Kidney glomerular epithelial cell (primary cell): ENCODE data around the gene PPP3CA.
"Not testable (repeated sequence)": the region's sequence is repeated elsewhere in the genome, so short reads cannot be mapped to it uniquely, and the experiment has no call there.

Experiments
- DNase-seq: peaks from one replicate; lab custom pipeline; 2025; lab: John Stamatoyannopoulos, UW

PPP3CA gene

DNA sequence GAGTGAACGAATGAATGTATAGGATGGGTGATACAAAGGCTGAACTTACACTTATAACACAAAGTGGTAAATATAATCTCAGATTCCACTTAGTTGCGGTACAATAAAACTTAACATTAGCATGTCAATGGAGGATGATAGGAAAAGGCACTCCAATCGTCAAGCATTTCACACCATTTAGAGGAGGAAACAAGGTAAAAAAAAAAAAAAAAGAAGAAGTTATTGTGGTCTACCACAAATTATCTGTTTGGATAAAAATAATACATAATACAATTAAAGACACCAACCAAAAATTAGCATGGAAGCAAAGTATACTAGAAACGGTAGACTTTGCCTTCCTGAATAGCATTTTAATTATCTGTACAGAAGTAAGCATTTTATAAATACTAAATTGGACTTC is 205.5 kb downstream of the PPP3CA start:
- DNase-seq = no peak

DNA sequence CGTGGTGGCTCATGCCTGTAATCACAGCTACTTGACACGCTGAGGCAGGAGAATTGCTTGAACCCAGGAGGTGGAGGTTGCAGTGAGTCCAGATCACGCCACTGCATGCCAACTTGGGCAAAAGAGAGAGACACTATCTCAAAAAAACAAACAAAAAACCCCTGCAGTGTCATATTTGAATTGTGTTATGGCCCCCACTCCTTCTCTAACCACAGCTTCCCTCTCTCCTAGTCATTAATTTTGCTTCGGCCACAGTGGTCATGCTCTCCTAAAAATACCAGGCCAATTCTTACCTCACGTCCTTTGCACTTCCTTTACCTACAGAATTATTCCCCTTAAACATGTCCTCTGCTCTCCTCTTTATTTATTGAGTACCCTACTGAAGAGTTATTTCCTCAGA is 206.1 kb downstream of the PPP3CA start:
- DNase-seq = no peak

DNA sequence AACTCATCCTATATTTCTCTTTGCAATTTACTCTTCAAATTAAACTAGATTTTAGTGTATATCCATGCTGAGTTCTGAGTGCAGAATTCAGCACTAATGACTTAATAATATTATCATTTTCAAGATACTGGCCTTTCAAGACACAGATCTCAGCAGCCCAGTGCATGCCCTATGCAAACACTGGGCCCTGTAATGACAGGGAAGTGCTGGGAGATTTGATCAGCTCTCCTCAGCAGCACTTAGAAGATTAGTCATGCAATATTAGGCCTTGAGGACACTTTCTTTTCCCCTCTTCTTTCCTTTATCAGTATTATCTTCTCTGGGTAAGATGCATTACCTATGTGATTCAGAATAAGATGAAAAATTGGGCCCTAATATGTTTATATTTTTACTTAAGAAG is 207.1 kb downstream of the PPP3CA start:
- DNase-seq = no peak

DNA sequence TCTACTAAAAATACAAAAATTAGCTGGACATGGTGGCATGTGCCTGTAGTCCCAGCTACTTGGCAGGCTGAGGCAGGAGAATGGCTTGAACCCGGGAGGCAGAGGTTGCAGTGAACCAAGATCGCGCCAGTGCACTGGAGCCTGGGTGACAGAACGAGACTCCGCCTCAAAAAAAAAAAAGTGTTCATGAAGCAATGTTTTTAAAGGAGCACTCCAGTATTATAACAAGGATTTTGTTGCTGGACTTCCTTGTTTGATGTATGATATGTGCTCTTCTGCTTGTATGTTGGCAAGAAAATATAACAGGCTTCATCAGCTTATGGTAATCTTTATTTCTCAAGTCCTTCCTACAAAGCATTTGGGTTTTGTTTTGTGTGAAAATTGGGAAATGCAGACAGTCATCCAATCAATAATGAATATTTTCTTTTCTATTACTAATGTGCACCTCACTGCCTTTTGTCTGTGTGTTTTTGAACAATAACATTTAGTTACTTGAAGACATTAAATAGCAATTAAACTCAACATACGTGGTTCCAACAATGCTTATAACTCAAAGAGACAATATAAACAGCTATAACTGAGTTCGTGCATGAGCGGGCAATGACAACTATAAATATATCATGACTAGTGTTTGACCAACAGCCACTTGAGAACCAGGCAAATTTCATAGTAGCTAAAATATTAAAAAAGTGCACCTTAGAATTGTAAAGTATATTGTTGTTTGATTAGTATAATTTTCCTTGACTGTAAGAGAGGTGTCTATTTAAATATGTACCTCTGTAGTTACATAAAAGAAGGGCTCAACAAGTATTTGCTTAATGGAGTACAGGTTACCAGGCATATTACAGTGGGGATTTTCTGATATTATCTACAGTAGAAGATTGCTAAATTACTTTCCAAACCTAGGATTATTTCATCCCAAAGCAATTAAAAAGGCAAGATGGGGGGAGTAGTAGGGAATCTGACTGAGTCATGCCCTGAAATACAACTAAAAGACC is 210.7 kb downstream of the PPP3CA start:
- DNase-seq = no peak

DNA sequence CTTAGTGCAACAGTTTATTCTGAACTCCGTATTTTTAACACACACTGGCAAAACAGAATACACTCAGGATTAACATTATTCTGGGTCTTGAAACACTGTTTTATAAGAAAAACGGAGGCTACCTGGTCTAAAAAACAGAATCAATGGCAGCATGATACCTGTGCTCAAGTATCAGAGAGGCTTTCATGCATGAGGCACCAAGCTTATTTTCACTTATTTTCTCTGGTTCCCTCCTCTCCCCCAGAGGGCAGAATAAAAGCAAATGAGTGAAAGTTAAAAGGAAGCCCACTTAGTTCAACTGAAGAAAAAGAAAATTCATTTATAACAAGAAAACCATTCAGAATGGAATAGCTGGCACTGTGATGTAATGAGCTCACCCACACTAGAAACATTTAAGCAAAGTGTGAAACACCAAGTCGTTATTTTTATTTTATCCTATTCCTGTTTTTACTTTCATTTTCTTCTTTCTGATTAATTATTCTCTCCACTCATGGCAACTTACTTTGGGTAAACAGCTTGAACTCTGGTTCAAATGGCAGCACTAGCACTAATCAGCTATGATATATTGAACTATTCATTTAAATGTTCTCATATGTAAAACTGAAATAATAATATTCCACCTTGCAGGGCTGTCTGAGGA is 211.8 kb downstream of the PPP3CA start:
- DNase-seq = no peak

DNA sequence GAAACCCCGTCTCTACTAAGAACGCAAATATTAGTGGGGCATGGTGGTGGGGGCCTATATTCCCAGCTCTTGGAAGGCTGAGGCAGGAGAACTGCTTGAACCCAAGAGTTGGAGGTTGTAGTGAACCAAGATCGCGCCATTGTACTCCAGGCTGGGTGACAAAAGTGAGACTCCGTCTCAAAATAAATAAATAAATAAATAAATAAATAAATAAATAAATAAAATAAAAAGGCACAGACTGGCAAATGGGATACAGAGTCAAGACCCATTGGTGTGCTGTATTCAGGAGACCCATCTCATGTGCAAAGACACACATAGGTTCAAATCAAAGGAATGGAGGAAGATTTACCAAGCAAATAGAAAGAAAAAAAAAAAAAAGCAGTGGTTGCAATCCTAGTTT is 216.3 kb downstream of the PPP3CA start:
- not testable (repeated sequence) for DNase-seq

DNA sequence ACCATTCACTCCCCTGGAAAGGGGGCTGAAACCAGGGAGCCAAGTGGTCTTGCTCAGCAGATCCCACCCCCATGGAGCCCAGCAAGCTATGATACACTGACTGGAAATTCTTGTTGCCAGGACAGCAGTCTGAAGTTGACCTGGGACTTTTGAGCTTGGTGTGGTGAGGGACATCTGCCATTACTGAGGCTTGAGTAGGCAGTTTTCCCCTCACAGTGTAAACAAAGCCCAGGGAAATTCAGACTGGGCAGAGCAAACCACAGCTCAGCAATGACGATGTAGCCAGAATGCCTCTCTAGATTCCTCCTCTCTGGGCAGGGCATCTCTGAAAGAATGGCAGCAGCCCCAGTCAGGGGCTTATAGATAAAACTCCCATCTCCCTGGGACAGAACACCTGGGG is 218.4 kb downstream of the PPP3CA start:
- not testable (repeated sequence) for DNase-seq

DNA sequence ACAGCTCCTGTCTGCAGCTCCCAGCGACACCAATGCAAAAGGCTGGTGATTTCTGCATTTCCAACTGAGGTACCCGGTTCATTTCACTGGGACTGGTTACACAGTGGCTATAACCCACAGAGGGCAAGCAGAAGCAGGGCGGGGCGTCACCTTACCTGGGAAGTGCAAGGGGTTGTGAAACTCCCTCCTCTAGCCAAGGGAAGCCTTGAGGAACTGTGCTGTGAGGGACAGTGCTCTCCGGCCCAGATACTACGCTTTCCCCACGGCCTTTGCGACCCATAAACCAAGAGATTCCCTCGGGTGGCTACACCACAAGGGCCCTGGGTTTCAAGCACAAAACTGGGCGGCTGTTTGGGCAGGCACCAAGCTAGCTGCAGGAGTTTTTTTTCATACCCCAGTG is 218.9 kb downstream of the PPP3CA start:
- no peak for DNase-seq

DNA sequence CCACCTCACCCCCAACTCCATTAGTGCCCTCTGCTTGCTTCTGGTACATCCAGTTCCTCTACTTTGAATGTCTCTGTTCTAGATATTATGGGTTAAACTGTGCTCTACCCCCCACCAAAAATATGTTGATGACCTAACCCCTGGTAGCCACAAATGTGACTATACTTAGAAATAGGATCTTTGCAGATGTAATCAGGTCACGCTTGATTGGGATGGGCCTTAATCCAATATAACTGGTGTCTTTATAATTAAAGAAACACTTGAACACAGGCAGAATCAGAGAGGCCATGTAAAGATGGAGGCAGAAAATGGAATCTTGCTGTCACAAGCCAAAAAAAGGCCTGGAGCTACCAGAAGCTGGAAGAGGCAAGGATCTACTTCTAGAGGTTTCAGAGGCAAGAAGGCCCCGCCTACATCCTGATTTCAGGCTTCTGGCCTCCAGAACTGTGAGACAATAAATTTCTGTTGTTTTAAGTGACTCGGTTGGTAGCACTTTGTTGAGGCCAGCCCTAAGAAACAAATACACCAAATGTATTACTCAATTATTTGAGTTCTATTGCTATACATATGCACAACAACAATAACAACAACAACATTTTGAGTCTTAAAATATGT is 220.0 kb downstream of the PPP3CA start:
- DNase-seq = no peak

DNA sequence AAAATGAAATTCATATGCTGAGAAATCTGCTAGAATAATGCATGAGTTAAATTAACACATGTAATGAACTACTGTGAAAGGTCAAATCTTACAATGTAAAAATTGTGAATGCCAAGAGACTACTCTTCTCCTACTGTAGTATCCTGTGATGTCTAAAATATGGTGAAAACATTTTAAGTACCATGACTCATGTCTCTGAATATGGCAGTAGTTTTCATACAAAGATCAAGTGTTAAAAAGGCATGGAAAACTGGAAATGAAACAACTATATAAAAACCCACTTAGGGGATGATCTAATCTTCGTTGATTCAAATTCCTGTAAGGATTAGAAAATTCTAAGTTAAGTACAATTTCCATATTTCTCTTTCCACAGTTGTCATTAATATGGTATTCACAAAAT is 221.3 kb downstream of the PPP3CA start:
- DNase-seq = no peak

DNA sequence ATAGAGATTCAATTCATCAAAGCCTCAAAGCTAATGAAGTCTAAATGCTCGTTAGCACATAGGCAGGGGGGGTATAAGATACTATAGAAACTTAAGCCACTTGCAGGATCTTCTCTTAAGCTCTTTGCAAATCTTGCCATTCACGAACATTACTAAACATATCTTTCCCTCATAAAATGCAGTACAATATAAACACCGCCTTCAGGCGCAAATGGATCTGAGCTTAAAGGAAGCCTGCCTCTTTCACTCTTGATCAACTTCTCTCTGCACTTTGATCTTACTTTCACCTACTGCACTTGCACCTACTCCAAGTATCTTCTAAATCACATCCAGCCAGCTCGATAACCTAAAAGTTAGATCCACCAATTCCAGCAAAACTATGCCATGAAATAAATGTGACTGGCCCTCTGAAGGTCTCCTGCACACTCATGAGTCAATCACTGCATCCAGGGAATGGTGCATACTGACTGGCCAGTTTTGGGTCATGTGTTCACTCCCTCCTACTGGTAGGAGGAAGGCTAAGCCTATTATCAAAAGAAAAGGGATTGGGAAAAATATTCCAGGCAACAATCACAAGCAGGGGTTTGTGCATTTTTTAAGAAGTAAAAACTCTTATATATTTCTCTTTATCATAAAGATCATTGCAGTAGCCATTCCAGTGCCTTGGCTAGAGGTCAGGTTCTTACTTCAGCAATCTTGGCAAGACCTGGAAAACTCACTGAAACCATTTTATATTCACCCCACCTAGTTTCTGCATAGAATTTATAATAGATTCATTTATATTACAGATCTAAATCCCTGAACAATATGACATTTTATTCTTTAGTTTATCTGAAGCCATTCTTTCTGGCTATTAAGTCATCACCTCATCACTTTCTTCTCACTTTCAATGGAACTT is 222.0 kb downstream of the PPP3CA start:
- DNase-seq = no peak

DNA sequence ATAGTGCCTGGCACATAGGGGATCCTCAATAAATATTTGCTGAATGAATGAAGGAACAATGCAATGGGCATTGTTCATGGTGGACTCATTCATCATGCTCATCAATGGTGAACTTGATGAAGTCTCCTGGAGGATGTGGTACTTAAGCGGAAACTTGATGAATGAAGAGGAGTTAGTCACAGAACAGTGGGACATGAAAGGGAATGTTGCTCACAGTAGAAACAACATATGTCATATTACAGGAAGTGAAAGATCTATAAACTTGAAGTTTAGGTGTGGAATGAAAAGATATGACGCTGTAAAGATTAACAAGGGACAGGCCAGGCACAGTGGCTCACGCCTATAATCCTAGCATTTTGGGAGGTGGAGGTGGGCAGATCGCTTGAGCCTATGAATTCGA is 224.1 kb downstream of the PPP3CA start:
- DNase-seq = no peak

DNA sequence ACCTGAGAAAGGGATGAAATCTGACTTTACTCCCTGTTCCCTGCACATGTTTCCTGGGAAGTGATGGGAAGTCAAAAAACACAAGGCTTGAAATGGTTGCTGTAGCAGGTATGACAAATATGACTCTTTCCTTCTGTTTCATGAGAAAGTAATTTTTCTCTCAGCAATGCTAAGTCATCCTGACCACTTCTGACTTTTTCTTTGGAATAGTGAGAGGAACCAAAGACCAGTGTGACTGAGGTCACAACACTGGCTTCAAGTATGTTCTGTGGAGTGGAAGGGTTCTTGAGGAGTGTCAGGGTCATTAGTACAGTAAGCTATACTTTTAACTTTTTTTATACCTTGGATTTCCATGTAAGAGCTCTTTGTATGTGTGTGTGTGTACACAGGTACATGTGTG is 225.3 kb downstream of the PPP3CA start:
- no peak for DNase-seq

DNA sequence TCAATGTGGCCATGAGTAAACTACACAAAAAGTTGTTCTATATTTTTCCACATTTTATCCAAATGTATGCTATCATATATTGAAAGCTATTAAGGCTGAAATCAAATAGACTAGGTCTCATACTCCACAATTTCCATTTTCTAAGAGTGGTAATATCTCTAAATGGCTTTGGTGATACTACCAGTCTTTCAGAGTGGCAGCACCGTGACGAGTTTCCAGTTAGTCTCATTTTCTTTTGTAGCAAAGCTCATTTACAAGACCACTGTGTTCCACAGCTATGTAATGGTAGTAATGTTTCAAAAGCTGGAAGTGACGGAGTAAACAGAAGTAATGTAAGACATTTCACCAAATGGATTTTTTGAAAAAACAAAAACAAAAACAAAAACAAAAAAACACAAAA is 228.2 kb downstream of the PPP3CA start:
- no peak for DNase-seq

DNA sequence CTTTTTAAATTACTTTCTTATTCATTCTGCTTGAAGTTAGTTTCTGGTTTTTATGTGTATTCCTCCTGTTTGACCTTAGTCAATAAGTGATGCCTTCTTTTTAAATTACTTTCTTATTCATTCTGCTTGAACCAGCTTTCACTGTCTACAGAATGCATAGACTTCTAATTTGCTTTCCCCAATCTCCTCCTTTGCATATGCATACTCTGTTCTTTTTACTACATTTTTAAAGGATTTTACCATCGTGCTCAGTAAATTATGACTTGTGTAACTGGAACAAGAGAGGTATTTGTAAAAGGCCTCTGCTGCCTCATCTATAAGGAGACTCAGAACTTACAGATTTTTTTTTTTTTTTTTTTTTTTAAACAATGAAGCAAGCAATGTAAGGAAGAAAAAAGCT is 228.7 kb downstream of the PPP3CA start:
- DNase-seq = no peak

DNA sequence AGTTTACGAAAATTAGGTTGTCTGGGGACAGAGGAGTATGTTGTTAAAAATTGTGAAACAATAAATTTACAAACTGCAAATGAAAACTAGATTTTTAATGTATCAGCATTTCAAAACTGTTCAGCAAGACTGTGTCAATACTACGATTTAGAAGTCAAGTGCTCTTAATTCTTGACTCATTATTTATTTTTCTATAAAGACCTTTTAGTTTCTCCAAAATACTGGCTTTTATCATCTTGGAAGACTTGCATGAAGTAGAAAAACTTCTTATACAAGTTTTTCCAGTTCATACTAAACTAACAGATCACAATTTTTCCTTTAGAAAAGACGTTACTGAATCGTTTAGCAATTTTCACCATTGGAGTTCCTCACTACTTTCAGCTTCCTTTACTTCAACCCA is 231.4 kb downstream of the PPP3CA start:
- no peak for DNase-seq

DNA sequence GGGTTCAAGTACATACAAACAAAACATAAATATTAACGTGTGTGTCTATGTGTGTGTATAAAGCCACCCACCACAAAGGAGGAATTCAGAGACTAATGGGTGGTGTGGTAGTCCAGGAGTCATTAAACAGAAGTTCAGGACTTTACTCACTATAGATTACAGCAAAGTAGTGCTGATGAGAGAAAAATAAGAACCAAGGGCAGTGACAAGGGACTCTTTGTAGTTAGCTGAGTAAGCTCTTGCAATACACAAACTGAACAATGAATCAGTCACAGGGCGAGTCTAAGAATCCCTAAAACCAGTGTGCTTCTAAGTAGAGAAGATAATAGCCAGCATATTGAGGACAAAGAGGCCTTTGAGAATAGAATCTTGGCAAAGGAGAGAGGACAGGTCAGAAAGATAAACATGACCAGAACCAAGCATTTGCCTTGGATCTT is 232.4 kb downstream of the PPP3CA start:
- no peak for DNase-seq

DNA sequence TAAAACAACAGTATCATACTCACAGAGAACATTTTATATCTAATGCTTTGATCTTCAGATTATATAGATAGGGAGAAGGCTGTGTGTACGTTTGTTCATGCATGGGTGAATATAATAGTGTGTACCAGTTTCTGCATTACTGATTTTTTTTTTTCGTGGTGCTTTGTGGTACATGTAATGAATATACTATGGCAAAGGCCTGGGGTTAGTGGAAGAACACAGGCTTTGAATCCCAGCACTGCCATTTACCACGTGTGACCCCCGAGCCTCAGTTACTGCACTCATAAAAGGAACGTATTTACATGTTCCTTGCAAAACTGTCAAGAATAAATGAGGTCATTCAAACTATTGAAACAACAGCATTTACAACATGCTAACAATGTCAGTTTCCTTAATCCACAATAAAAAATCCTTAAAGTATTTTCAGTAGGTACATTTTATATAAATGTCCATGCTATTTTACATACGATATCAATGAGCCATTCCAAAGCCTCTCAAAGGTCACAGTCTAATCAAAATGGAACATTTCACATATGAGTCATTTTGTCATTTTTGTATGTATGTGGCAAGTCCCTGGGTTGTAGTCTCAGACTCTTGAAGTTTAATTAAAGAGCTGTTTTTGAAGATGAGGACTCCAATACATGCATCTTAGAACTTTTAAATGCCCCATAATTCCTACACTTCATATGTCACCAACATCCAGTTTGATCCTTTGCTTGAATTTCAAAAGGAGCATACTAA is 242.8 kb downstream of the PPP3CA start:
- DNase-seq = no peak

DNA sequence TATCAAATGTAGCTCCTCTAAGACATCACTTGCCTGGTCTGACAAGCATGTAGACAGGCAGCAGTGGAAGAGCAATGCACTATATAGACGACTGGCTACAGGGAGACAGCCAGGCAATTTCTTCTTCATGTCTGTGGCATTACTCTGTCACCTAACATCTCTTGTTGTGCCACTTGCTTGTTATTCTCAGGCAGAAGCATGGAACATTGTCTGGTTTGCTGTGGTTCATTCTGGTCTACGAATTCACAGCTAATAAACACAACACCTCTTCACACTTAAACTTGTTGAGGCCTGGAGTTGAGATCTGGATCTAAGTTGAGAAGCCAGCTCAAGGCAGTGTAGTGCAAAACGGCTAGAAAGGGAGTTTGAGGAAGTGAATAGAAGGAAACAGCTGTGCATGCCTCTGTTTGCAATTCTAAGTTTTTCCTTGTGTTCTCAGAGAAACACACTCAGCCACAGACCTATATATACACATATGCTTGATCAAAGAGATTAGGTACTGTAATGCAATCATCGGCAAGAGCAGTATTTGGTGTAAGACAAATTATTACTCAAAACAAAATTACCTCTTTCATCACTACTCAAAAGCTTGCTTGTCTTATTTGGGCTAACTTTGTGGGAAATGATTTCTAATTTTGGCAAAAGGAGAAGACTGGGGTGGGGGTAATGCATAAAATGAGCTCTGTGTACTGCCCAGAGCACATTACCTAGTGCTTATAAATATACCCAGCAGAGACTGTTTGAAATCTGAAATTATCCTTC is 243.8 kb downstream of the PPP3CA start:
- DNase-seq = no peak

DNA sequence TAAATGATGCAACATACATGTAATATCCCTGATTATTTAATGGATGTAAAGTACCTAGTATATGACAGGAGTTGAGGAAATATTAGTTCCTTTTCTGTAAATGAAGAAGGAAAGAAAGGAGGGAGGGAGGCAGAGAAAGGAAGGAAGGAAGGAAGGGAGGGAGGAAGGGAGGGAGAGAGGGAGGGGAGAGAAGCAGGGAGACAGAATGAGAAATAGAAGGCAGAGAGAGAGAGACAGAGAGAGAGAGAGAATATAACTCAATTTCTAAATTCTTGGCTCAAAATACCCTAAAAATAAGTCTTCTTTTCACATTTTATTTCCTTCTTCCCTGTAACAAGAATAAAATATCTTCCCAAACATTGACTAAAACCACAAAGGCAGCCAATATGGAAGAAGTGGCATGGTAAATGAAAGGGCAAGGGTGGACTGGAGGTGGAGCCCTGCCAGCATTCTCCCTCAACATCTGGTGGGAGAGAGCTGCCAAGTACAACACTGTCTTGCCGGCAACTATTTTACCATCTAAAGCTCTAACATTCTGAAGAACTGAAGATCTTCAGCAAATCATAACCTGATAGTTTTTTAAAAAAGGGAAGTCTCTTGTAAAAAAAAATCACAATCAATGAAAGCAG is 245.1 kb downstream of the PPP3CA start:
- no peak for DNase-seq
